Activated CD4-positive, alpha-beta T cell treated with anti-CD3 and anti-CD28 coated beads, Interleukin-2, amount 50 U/mL, for 4 hours (primary cell): Measurements from ENCODE around the gene HAGHL.
"Not testable (repeated sequence)": the region's sequence is repeated elsewhere in the genome, so short reads cannot be mapped to it uniquely, and the experiment has no call there.

Source experiments
- DNase-seq, 2 experiments: peaks; one replicate each; pipeline ENCODE4 v3.0.0-alpha.2; 2020

Gene HAGHL

DNA sequence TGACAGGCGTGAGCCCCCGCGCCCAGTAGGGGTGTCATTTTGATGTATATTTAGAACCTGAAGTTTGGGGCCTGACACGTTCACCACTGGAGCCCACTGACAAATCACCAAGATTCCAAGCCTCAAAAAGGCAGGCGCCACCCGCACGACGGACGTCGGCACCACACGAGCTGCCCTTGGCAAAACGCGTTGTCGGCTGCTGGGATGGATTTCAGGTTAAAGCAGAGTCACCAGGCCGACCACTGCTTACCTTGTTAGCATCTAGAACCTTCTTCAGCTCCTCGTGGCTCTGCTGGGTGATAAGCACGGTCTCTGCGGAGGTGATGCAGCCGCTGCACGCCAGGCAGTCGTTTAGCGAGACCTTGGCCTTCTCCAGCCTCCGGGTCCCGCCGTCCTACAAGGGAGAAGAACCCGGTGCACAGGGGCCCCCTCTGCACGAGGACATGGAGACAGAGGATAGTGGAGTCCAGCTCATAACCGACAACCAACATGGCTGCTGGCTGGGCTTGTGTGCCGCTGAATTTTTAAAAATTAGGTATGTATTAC lies 10.1 kb downstream of the HAGHL start:
- no peak for DNase-seq

DNA sequence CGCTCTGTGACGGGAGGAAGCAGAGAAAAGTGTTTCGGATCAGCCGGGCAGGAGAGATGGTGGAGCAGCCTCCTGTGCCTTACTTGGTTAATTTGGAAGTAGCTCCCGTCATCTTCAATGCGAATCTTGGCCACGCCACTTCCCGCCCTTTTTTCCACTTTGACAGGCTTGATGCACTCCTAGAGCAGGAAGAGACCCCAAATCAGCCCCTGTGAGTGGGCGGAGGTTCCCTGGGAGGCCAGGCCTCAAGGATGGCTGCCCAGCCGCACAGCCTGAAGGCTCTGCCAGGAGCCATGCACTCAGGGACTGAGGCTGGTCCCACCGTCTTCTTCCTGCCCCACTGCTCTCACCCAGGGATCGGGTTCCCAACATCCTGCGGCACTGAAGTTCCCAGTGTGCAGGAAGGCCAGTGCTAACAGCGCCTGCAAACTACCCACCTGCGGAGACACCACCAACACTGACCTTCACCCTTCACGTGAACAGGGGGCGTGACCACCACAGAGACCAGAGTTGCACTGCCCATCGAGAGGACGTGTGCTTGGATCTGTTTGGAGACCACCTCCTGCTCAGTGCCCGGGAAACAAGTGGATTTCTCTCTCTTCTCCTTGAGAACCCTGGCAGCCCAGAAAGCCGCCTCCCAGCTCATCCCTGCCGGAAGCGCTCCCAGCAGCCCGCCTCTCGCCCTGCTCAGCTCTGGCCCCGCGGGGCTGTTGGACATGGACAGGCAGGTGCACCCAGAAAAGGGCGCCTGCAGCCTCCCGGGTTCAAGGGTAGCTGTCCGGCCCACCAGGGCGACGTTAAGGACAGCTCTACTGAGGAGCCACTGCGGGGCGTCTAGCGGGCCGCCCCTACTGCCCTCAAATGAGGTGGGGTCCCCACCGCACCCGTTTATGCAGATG lies 12.9 kb downstream of the HAGHL start:
- no peak for DNase-seq

DNA sequence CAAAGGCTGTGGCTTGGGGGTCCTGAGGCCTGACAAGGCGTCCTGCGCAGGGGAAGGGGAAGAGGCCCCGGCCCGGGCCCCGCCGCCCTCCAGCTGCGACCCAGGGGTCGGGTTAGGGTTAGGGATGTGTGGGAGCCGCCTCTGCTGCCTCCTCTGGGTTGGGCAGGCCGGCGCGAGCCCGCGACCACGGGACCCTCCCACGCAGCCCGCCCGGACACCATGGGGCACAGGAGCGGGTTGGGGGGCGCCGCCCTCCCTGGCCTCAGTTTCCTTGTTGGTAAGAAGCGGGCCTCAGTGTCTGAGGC lies 13.5 kb downstream of the HAGHL start:
- DNase-seq, result no peak

DNA sequence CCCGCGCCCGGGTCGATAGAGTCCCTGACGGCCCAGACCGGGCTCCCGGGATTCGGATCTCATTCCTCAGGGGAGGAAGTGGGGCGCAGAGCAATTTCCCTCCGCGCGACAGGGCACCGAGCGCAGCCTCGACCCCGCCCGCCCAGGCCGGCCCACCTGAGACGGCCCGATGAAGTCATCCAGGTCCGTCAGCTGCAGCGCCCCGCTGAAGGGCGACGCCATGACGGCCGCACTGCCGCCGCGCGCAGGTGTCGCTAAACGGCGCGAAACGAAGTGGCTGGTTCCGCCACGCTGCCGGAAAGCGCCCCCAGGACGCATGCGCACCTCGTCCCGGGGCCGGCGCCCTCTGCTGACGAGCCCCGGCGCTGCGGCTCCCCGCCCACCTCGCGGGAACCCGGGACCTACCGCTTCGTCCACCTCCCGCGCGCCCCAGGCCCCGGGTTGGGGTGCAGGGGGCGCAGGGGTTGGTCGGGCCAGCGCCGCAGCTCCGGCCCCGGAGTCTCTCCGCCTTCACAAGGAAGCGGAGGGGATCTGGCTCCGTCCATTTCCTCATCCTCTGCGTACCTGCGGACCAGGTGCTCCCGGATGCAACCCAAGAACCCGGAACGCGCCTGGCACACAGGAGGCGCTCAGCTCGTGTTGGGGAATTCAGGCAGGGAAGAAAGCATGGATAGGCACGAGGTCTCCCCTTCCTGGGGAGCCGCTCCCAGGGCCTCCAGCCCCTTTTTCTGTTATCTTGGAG lies 14.0 kb downstream of the HAGHL start, which contains the start of gene CIAO3:
Gene CIAO3 (minus strand): TSS at position 234 of the 742 bp plus-strand sequence. CDS start 12 bp downstream, at position 222.
- DNase-seq, result peak; percentile 84 to 87

DNA sequence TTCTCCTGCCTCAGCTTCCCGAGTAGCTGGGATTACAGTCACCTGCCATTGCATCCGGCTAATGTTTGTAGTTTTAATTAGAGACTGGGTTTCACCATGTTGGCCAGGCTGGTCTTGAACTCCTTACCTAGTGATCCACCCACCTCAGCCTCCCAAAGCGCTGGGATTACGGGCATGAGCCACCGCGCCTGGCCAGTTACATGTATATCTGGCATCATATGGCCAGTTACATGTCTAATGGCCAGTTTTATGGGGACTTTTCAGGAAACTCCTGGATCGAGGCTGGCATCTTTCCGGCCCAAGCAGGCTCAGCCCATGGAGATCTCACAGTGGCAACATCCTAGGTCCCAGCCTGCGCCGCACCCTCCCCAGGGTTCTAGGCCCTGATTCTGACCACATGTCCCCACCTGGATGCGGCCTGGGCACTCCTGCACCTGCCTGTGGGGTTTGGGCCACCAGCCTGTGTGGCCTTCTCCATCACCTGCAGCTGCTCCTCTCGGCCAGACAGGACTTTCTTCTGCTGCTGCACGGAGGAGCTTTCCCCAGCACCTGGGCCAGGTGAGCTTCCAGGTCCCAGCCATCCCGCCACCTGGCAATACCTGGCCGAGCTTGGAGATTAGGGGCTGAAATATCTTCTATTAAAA lies 15.2 kb downstream of the HAGHL start:
- no peak for DNase-seq

DNA sequence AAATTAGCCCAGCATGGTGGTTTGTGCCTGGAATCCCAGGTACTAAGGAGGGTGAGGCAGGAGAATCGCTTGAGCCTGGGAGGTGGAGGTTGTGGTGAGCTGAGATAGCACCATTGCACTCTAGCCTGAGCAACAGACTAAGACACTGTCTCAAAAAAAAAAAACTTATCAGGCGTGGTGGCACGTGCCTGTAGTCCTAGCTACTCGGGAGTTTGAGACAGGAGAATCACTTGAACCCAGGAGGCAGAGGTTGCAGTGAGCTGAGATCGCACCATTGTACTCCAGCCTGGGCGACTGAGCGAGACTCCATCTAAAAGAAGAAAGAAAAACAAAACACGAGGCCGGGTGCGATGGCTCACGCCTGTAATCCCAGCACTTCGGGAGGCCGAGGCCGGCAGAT lies 16.0 kb downstream of the HAGHL start:
- DNase-seq, result not testable (repeated sequence)

DNA sequence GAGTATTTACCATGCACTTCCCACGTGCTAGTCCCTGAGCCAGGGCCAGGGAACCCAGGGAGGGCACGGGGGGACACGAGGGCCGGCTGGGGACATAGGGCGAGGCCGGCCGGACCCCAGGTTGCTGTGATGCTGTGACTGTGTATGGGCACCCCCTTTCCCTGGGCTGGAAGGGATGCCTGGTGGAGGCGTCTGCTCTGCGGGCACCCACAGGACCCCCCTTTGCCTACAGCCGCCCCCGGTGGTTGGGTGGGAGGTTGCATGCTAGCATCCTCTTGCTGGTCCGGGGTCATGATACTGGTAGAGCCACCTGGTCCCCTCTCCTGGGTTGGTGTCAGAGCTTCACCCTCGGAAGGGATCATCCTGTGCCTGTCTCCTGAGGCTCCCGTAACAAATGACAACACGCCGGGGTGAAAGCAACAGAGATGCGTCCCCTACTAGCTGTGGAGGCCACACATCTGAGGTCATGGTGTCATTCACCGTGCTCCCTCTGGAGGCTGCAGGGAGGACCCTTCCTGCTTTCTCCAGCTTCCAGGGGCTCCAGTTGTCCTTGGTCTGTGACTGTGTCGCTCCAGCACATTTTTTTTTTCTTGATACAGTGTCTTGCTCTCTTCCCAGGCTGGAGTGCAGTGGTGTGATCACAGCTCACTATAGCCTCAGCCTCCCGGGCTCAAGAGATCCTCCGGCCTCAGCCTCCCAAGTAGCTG lies 17.0 kb downstream of the HAGHL start:
- DNase-seq, result no peak

DNA sequence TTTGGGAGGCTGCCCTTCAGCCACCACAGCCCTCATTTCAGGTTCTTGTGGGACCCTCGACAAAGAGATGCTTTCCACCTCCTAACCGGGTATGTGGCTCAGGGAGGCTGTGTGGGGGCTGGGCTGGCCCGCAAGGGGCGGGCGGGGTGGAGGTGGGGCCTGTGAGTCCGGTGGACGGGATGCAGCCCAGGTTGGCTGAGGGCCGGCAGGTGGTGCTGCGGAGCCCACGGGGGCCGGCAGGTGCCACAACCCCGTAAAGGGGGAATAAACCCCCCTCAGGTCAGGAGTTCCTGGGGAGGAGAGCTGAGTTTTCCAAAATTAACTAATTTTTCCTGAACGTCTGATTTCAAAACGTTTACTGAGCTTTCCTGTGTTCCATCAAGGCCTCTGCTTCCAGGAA lies 18.8 kb downstream of the HAGHL start:
- DNase-seq, result no peak

DNA sequence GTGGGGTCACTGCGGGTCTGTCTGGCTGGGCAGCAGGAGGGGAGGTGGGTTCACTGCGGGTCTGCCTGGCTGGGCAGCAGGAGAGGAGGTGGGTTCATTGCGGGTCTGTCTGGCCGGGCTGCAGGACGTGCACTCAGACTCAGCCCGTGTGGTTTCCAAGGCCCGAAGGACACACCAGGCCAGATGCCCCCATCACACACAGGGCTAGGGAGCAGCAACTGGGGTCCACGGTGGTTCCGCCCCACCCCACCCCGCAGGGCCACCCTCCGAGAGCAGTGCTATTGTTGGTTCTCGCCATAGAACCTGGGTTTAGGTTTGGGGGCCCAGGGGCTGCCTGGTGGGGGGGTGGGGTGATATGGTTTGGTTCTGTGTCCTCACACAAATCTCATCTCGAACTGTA lies 19.7 kb downstream of the HAGHL start:
- DNase-seq, result no peak

DNA sequence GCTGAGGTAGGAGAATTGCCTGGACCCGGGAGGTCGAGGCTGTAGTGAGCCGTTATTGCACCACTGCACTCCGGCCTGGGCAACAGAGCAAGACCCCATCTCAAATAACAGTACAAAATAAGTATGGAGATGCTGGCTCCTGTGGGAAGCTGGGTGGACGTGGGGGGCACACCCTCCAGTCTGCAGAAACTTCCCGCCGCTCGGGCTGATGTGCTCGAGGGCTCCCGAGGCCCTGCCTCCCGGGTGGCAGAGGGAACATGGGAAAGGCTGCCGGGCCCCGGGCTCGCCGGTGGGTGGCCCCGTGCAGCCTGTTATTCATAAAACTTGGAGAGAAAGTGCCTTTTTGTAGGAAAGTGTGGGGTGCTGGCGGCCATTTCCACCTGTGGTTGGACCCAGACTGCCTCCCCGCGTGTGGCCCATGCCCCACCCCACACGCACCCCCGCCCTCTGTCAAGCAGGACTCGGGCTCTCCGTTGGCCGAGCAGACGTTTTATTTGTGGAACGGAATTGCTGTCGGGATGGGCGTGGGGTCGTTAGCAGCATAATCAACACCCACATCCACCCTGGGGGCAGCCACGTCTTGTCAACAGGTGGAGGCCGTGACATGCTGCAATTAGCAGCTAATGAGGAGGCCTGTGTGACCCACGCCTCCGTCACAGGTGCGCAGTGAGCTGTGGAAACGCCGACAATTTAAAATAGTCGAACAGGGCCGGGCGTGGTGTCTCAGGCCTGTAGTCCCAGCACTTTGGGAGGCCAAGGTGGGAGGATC lies 21.3 kb downstream of the HAGHL start:
- DNase-seq, result no peak

DNA sequence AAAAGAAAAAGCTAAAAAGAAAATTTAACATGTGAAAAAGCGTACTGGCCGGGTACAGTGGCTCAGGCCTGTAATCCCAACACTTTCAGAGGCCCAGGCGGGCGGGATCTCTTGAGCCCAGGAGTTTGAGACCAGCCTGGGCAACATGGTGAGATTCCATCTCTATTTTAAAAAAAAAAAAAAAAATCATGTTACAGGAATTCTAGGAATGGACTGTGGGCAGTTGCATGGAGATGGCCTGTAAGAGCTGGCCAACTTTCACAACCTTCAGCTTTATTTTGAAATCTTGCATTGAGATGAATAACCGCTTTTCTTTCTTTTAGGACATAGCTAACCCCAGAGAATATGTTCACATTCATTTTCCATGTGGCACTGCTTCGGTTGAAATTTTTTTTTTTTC lies 22.1 kb downstream of the HAGHL start:
- DNase-seq, result no peak

DNA sequence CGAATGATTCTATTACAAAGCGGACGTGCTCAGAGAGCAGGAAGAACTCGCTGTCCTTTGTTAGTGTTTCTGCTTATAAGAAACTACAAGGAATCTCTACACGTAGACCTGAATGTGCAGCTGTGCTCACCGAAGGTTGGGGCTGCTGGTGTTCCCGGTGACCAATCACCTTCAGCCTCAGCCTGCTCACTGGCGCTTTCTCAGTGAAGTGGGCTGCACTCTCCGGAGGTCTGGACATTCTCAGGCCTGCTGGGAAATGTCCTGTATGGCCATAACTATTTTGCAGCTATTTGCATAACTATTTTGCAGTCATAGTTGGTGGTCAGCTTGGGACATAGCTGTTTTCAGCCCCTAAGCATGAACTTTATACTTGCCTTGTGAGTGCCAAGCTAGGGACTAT lies 23.6 kb downstream of the HAGHL start:
- DNase-seq, result no peak

DNA sequence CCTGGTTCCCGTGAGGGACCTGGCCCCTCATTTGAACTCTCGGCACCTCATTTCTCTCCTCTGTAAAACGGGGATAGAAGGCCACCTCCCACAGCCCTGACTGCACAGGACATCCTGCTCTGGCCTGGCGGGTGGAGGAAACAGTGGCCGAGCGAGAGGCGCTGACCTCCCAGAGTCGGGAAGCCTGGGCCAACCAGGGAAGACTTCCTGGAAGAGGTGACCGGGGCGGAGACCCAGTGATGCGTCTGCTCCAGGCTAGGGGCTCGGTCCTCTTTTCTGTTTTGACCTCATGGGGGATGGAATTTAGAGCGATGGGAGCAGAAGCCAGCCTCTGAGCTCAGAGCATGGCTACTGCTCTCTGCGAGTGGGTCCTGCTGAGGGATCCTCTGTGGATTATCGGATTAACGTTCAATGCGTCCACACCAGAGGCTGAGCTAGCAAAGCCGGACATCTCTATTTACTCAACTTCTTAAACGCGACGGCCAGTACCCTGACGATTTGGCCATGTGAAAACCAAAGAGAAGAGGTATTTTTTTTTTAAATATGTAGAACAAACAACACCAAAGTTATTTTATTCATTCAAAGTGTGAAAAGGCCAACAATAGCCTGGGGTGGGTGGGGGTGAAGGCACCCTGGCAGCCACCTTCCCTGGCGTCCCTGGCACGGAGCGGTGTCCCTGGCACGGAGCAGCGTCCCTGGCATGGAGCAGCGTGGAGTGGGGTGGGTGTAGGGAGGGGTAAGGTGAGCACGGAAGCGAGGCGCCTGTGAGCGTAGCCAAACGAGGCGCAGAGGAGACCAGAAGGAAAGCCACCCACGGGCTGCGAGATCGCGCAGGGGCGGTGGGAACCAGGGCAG lies 24.5 kb downstream of the HAGHL start:
- DNase-seq, result no peak

DNA sequence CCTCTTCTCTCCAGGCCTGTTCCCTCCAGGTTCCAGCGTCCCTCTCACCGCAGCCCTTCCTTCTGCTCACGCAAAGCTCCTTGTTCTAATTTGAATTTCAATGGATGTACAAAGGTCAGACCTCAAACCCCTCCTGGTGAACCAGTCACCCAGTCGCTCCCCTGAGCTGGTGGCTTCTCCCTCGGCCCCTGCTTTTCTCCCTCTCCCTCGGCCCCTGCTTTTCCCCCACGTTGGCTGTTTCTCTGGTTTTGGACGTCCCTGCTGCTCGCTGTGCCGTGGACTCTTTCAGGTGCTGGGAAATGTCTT lies 25.1 kb downstream of the HAGHL start:
- no peak for DNase-seq

DNA sequence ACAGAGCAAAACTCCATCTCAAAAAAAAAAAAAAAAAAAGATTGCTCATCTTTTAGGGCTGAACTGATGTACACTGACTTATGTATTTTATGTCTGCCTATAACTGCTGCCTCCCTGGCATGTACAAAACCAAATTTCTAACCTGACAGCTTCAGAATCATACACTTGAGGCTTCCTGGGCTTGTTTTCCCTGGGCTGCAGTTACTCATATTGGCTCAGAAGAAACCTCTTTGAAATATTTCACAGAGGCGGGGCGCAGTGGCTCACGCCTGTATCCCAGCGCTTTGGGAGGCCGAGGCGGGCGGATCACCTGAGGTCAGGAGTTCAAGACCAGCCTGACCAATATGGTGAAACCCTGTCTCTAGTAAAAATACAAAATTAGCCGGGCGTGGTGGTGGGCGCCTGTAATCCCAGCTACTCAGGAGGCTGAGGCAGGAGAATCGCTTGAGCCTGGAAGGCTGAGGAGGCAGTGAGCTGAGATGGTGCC lies 27.3 kb downstream of the HAGHL start:
- DNase-seq, result not testable (repeated sequence)

DNA sequence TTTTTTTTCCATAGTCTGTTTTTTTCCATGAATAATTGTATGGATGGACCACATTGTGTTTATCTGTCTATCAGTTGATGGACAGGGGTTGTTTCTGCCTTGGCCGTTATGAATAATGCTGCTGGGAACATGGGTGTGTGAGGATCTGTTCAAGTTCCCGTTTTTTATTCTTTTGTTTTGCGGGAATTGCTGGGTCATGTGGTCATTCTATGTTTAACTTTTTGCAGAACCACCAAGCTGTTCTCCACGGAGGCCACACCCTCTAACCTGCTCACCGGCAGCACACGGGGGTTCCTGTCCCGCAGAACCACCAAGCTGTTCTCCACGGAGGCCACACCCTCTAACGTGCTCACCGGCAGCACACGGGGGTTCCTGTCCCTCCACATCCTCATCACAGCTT lies 27.8 kb downstream of the HAGHL start:
- no peak for DNase-seq

DNA sequence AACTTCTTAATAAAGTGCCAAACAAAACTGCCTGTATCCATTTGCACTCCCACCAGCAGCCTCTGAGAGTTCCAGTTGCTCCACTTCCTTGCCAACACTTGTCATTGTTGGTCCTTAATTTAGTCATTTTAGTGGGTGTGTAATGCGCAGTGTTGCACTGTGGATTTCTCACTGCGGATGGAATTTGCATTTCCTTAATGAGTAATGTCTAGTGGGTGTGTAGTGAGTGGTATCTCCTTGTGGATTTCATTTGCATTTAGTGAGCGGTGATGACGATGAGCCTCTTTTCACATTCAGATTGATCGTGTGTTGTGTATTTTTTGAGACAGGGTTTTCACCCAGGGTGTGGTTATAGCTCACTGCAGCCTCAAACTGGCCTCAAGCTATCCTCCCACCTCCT lies 29.5 kb downstream of the HAGHL start:
- DNase-seq, result no peak

DNA sequence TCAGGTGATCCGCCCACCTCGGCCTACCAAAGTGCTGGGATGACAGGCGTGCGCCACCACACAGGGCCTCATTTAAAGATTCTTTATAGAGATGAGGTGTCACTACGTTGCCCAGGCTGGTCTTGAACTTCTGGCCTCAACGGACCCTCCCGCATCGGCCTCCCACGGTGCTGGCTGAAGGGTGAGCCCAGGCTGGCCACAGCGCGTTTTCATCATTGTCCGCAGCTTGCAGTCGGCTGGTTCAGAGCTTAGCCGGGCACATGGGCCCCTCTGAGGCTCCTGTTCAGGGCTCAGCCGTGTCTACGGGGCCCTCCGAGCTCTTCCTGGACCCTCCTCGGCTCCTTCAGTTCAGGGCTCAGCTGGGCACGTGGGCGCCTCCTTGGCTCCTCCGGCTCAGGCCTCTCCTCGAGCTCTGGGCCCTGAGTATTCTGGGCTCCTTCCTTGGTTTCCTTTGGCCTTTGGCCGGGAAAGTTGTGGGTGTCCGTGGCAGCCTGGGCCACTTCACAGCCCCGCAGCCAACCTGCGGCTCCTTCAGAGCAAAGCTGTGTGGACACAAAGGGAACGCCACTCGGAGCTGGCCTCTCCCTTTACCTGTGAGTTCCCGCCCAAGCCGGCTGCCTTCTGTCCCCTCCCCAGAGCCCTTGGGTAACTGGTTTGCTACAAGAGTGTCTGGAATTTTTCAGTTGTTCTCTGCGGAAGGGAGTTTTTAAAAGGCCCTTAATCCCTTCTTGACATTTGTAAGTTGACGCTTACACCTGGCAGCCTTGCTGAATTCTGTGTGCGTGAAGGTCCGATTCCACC lies 32.4 kb downstream of the HAGHL start:
- DNase-seq, result no peak

DNA sequence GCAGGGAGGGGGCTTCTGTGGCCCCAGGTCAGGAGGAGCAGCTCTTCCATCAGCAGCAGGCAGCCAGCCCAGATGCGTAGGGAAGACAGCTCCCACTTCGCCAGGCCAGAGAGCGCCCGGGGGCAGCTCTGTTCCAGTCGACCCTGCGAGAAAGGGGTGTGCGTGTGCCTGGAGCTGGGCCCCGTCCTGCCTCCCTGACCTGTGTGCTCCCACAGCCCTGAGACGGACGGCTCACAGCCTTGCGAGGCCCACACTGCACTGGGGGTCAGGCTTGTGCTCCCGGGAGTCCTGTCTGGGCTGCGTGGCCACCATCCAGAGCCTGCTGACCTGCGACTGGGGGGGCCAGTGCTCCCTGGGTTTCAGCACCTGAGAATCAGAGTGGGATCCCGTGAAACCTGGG lies 33.2 kb downstream of the HAGHL start:
- no peak for DNase-seq
